Fibroblast of lung (primary cell): ENCODE data around the gene WNT4. TPM values are rescaled to one million over a fixed set of nuclear protein-coding genes. Genes with fewer than 3 reads are reported as not detected.

Source experiments
- DNase-seq, 2 donors: peaks; one replicate each; pipeline versions ENCODE4 v3.0.0 to v3.0.0-alpha.2; 2010; ENCODE audit warnings: low read depth in 2 of 2
- H2AFZ ChIP-seq: 2 replicates; pipeline ENCODE4 v1.5.1; 2012; ENCODE audit warnings: low read length, control low read depth, inconsistent platforms
- H3K27ac ChIP-seq: 2 replicates; pipeline ENCODE4 v1.5.1; 2011; ENCODE audit warnings: low read length, control low read depth; ENCODE audit not compliant: insufficient read depth
- H3K27me3 ChIP-seq: 2 replicates; pipeline ENCODE4 v1.5.1; 2011; ENCODE audit warnings: mild to moderate bottlenecking, low read length; ENCODE audit not compliant: control insufficient read depth, insufficient read depth
- H3K36me3 ChIP-seq: 2 replicates; pipeline ENCODE4 v1.5.1; 2011; ENCODE audit warnings: low read length; ENCODE audit not compliant: control insufficient read depth, insufficient read depth
- H3K4me1 ChIP-seq: 2 replicates; pipeline ENCODE4 v1.5.1; 2011; ENCODE audit warnings: low read length; ENCODE audit not compliant: control insufficient read depth, insufficient read depth; ENCODE audit errors: extremely low read depth
- H3K4me2 ChIP-seq: 2 replicates; pipeline ENCODE4 v1.5.1; 2011; ENCODE audit warnings: low read length, control low read depth; ENCODE audit not compliant: insufficient read depth; ENCODE audit errors: extremely low read depth
- H3K4me3 ChIP-seq, 4 experiments: fragments of 200-600 bp in 1 of 4; sonication (generic) in 1 of 4; replicated peaks in 1 of 4; 2 replicates each; pipeline ENCODE4 v1.5.1; 2011 to 2016; ENCODE audit warnings: low read length in 4 of 4, low read depth in 3 of 4, mild to moderate bottlenecking in 3 of 4, control low read depth in 2 of 4, inconsistent platforms in 1 of 4, mixed read lengths in 1 of 4; ENCODE audit not compliant: insufficient read depth in 1 of 4; ENCODE audit errors: control extremely low read depth in 1 of 4
- H3K79me2 ChIP-seq: 2 replicates; pipeline ENCODE4 v1.5.1; 2012; ENCODE audit warnings: mild to moderate bottlenecking, low read length, inconsistent platforms; ENCODE audit not compliant: control insufficient read depth, insufficient read depth
- H3K9ac ChIP-seq: 2 replicates; pipeline ENCODE4 v1.5.1; 2011; ENCODE audit warnings: mild to moderate bottlenecking, low read length, control low read depth; ENCODE audit not compliant: insufficient read depth
- H3K9me3 ChIP-seq: 2 replicates; pipeline ENCODE4 v1.5.1; 2012; ENCODE audit warnings: low read depth, low read length; ENCODE audit not compliant: control insufficient read depth, insufficient read depth
- H4K20me1 ChIP-seq: 2 replicates; pipeline ENCODE4 v1.5.1; 2011; ENCODE audit warnings: low read length; ENCODE audit not compliant: control insufficient read depth, insufficient read depth; ENCODE audit errors: extremely low read depth
- CTCF ChIP-seq, 2 donors: IDR thresholded peaks in 1 of 2; conservative IDR thresholded peaks in 1 of 2; 1 replicate in 1 of 2; 2 replicates in 1 of 2; pipeline ENCODE4 v1.5.1; 2011 to 2012; ENCODE audit warnings: low read length in 2 of 2, control low read depth in 1 of 2, inconsistent platforms in 1 of 2, low read depth in 1 of 2, mild to moderate bottlenecking in 1 of 2
- EZH2 ChIP-seq: IDR thresholded peaks from 2 replicates; pipeline ENCODE4 v1.5.1; 2012; ENCODE audit warnings: low read length, control low read depth, mild to moderate bottlenecking; ENCODE audit errors: missing control alignments
- polyA plus RNA-seq, 2 donors: library from polyadenylated mRNA; depleted of rRNA in 1 of 2; stranded (reverse) in 1 of 2; unstranded in 1 of 2; fragments of >200 nt; gene quantifications; 2 replicates each; pipeline ENCODE4 v1.2.1, GENCODE V29; 2011 to 2012; ENCODE audit warnings: missing spikeins in 1 of 2
- total RNA-seq: library from RNA; depleted of rRNA; stranded (reverse); fragments of >200 nt; gene quantifications from 2 replicates; pipeline ENCODE4 v1.2.1, GENCODE V29; 2014

The WNT4 gene
- total and polyA plus RNA-seq, 2 donors (not counting 1 experiment from before 2014, with no cell fraction given): under 0.01 TPM; not detected in 1

- H3K27ac ChIP-seq: no peak overlapping the region
Observed at GRCh38 chr1:22101995-22102394, 40.9 kb downstream of the WNT4 start.

DNA sequence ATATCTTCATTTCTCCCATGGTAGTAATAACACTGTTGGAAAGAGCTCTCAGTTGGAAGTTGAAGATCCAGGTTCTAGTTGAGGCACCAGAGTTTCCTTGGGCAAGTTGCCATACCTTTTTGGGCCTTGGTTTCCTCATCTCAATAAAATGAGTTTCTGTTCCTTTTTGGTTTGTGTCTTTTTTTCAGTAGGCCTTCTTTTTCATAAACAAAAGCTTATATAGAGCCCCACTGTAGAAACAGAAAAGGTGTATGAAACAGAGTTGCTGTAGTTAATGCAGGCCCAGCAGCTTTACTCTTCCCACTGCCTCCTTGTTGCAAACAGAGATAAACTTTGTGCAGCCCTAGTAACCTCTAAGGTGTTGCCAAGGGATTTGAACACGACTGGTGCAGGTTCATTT is 41.7 kb downstream of the WNT4 start:
- H3K36me3 ChIP-seq: peaks cover 10% of the 10 kb centered on the region
- no peak for DNase-seq
- H2AFZ ChIP-seq: no peak overlapping the region
- H3K4me2 ChIP-seq: no peak overlapping the region
- H4K20me1 ChIP-seq: peaks cover 2% of the 10 kb centered on the region
- TF ChIP-seq EZH2: no peak
- TF ChIP-seq CTCF (conservative IDR thresholded peaks at IDR 0.05 in 1 of 2, IDR thresholded peaks at IDR 0.05 in 1 of 2; ENCODE audit: low read depth in 1 of 2, low read length in 2 of 2): no peak
- H3K27ac ChIP-seq: no peak overlapping the region
- no peaks in the 10 kb centered on the region for H3K27me3 ChIP-seq
- H3K79me2 ChIP-seq: peaks cover 48% of the 10 kb centered on the region
- no peaks in the 10 kb centered on the region for H3K9me3 ChIP-seq
- no peak overlapping the region for H3K4me3 ChIP-seq
- H3K9ac ChIP-seq: no peak overlapping the region
- H3K4me1 ChIP-seq: no peaks in the 10 kb centered on the region

More at GRCh38 chr1:22101995-22102394, 40.9 kb downstream of the WNT4 start:
- no peak overlapping the region for H2AFZ ChIP-seq
- H3K9me3 ChIP-seq: no peaks in the 10 kb centered on the region
- no peaks in the 10 kb centered on the region for H3K4me1 ChIP-seq
- no peak overlapping the region for H3K9ac ChIP-seq
- H3K79me2 ChIP-seq: peaks cover 46% of the 10 kb centered on the region
- no peak overlapping the region for H3K4me2 ChIP-seq
- H4K20me1 ChIP-seq: peaks cover 2% of the 10 kb centered on the region
- TF ChIP-seq EZH2 (no peak), CTCF (conservative IDR thresholded peaks at IDR 0.05 in 1 of 2, IDR thresholded peaks at IDR 0.05 in 1 of 2; ENCODE audit: low read depth in 1 of 2, low read length in 2 of 2) (no peak)
- H3K36me3 ChIP-seq: peaks cover 7% of the 10 kb centered on the region
- DNase-seq: no peak
- H3K27me3 ChIP-seq: no peaks in the 10 kb centered on the region
- no peak overlapping the region for H3K4me3 ChIP-seq

GRCh38 chr1:22100168-22100567 is 42.7 kb downstream of the WNT4 start:
- no peak overlapping the region for H2AFZ ChIP-seq
- H3K36me3 ChIP-seq: peaks cover 10% of the 10 kb centered on the region
- no peak overlapping the region for H3K27ac ChIP-seq
- H3K27me3 ChIP-seq: no peaks in the 10 kb centered on the region
- H3K9me3 ChIP-seq: no peaks in the 10 kb centered on the region
- H4K20me1 ChIP-seq: peaks cover 2% of the 10 kb centered on the region
- no peak overlapping the region for H3K4me3 ChIP-seq
- no peak overlapping the region for H3K4me2 ChIP-seq
- TF ChIP-seq EZH2: no peak
- no peak for TF ChIP-seq CTCF (conservative IDR thresholded peaks at IDR 0.05 in 1 of 2, IDR thresholded peaks at IDR 0.05 in 1 of 2; ENCODE audit: low read depth in 1 of 2, low read length in 2 of 2)
- no peak for DNase-seq
- H3K79me2 ChIP-seq: peaks cover 45% of the 10 kb centered on the region
- no peaks in the 10 kb centered on the region for H3K4me1 ChIP-seq
- no peak overlapping the region for H3K9ac ChIP-seq
